Daoy (cell line): ENCODE measurements around the gene COL18A1. TPM values are rescaled to one million over a fixed set of nuclear protein-coding genes. Genes with fewer than 3 reads are reported as not detected.
"Not testable (repeated sequence)": the region's sequence is repeated elsewhere in the genome, so short reads cannot be mapped to it uniquely, and the experiment has no call there.

Source experiments
- DNase-seq: peaks from one replicate; pipeline ENCODE4 v3.0.0-alpha.2; 2015; ENCODE audit warnings: low read depth
- total RNA-seq: library from RNA; depleted of rRNA; stranded (reverse); fragments of >200 nt; shearing (Covaris generic); gene quantifications from 2 replicates; pipeline ENCODE4 v1.2.3, GENCODE V29; 2014

Gene COL18A1
- total RNA-seq, 1 experiment from 2014 or later: 38.9 TPM

GRCh38 chr21:45493401-45494001, 88.5 kb downstream of the COL18A1 start:
- DNase-seq: no peak

DNA sequence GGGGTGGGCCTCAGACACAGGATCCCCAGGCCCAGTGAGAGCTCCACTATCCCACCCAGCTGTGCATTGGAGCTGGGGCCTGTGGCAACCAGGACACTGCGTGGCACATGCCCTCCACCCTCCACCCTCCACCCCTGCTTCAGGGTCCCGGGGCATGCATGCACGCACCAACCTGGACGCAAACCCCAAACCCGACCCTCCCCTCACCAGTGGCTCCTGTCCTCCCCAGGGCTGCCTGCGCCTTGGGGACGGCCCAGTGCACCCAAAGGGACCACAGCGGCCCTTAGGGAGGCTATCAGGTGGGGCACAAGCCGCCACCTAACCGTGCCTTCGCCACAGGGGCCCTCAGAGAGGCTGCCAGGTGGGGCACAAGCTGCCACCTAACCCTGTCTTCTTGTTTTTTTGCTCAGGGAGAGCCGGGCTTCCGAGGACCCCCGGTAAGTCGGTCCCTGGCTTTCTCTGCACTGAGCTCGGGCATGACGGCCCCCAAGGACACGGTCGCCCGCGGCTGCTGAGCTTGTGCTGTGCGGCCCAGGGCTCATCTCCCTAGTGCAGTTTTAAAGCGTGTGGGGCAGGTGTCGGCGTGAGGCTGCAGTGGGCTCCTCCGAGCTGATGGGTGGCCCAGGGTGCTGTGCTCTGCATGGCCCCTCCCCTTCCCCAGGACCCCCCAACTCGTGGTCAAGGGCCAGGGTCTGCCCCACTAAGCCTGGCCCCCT, 89.3 kb downstream of the COL18A1 start:
- DNase-seq: no peak

DNA sequence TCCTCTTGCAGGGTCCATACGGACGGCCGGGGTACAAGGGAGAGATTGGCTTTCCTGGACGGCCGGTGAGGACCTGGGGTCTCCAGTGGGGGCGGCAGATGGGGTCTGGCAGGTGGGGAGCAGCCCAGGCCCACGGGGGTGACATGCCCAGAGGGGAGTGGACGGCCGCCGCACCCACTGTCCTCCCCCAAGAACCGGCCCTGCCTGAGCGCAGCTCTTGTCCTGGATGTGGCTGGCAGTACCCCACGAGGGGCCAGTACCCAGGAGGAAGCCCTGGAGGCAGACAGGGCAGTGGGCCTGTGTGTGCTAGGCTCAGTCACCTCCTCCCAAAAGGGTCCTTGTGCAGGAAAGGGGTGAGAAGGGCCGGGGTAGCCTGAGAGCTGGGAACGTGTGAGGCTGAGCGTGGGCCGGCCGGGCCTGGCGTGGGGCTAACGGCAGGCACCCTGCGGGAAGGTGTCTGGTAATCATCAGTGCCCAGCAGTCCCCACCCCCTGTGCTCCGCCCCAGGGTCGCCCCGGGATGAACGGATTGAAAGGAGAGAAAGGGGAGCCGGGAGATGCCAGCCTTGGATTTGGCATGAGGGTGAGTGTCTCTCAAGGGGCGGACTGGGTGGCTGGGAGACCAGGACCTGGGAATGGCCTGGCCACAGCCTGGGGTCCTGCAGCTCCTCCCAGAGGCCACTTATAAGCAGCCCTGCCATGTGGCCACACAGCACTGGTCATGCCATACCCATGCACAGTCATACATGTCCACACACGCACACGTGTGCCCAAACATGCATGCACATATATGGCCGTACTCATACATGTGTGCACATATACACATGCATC, 90.1 kb downstream of the COL18A1 start:
- no peak for DNase-seq

- no peak for DNase-seq
These were observed 91.4 kb downstream of the COL18A1 start for GRCh38 chr21:45496151-45496967.

- DNase-seq: no peak
These were observed 92.2 kb downstream of the COL18A1 start for GRCh38 chr21:45496968-45497845.

GRCh38 chr21:45497846-45498645, 93.1 kb downstream of the COL18A1 start:
- DNase-seq: no peak

DNA sequence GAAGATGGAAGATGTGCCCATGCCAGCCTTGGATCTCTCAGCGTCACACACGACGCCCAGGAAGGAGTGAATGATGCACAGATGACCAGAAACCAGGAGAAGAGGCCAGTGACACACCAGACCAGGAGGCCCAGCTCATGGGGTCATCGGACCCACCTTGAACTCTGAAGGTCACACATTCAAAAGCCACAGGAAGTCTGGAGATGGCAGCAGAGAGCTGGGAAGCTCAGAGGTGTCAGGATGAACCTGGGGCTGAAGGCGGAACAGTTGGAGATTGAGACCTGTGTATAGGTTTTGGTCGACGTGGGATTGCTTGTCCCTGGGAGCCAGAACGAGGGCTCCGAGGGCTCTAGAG, 93.7 kb downstream of the COL18A1 start:
- DNase-seq: no peak

- DNase-seq: no peak
These were observed 94.3 kb downstream of the COL18A1 start for GRCh38 chr21:45499201-45499750.

DNA sequence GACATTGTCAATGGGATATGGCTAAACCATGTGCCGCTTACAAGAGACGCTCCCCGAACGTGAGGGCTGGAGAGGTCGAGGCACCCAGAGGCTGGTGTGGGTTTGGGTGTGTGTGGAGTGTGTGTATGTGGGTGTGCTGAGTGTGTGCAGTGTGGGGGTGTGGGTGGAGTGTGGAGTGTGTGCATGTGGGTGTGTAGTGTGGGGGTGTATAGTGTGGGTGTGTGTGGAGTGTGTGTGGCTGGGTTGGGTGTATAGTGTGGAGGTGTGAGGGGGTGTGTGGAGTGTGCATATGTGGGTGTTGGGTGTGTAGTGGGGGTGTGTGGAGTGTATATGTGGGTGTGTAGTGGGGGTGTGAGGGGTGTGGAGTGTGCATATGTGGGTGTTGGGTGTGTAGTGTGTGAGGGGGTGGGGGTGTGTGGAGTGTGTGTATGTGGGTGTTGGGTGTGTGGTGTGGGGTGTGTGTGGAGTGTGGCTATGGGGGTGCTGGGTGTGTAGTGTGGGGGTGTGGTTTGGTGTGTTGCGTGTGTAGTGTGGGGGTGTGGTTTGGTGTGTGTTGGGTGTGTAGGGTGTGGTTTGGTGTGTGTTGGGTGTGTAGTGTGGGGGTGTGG, 95.1 kb downstream of the COL18A1 start:
- DNase-seq: no peak

GRCh38 chr21:45501081-45502005, 96.4 kb downstream of the COL18A1 start:
- not testable (repeated sequence) for DNase-seq

GRCh38 chr21:45502006-45502345, 97.0 kb downstream of the COL18A1 start:
- no peak for DNase-seq

DNA sequence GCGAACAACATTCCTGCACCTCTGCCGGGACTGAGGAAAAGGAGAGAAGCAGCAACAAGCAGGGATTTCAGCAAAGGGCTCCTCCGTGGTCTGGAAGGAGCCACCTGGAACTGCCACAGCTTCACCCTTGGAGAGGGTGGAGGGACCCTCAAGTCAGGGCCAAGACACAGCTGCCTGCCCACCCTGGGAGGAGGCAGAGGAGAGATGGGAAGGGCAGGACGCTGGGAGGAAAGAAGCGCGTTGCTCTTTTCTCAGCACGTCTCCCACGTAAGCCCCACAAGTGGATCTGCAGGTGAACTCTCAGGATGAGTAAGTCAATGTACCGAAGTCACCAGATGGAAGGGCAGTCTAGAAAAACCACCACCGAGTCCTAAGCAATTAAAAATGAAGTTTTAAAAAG, 97.6 kb downstream of the COL18A1 start:
- no peak for DNase-seq

- DNase-seq: not testable (repeated sequence)
These were observed 98.3 kb downstream of the COL18A1 start for GRCh38 chr21:45503226-45503625.

DNA sequence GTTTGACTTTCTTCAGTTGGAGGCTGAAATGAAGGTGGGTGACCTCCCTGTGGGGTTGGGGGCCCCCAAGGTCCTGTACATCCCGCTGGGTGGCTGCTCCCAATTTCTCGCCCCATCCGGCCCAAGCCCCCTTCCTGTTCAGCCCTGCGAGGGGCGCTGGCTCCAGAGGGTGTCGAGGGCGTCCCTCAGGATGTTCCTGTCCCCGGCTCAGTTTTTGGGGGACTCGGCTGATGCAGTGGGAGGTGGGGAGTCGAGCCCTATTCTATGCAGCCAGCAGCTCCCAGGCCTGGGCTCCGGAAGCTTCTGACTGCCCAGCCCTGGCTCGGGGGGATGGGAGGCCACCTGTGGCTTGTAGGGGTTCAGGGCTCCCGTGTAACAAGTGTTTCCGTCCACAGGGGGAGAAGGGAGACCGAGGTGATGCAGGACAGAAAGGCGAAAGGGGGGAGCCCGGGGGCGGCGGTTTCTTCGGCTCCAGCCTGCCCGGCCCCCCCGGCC, 99.1 kb downstream of the COL18A1 start:
- DNase-seq: no peak

DNA sequence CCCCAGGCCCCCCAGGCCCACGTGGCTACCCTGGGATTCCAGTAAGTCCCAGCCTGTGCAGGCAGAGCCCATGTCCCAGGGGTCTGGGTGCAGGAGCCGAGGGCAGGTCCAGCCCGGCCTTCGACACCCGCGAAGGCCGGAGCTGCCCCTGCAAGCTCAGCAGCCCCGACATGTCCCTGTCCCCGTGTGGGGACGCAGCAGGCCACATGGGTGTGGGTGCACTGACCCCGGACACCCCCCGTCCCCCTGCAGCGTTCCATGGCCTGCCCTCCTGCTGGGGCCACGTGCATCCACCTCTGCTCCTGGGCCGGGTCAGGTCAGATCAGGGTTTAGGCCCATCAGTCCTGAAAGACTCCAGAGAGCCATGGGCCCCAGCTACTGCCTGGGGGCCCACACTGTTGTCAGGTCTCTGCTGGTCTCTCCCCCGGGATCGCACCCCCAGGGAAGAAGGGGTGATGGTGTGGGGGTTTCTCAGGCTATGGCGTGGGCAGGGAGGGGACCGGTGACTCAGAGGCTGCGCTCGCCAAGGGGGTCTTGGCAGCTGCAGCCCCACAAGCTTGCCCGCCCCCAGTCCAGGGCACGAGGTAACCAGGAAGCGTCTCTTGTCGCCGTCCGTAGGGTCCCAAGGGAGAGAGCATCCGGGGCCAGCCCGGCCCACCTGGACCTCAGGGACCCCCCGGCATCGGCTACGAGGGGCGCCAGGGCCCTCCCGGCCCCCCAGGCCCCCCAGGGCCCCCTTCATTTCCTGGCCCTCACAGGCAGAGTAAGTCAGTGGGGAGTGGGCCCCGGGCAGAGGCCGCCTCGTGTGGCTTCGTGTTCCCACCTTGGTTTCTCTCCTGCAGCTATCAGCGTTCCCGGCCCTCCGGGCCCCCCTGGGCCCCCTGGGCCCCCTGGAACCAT, 99.8 kb downstream of the COL18A1 start:
- DNase-seq: no peak

- no peak for DNase-seq
These were observed 100.6 kb downstream of the COL18A1 start for GRCh38 chr21:45505416-45506021.
